ENCODE results near the gene SLC39A8. TPM values are rescaled to one million over a fixed set of nuclear protein-coding genes. Genes with fewer than 3 reads are reported as not detected.

The SLC39A8 gene
- total and polyA plus RNA-seq, 9 of the 15 experiments (the other 6 are each of a cell fraction or from before 2014, with no cell fraction given) = 8.2 to 30.3 (median 25.0) TPM

GRCh38 chr4:102259702-102260101 lies 85.6 kb downstream of the SLC39A8 start:
- no peak for FAIRE-seq
- ChIA-PET CTCF (ENCODE audit: low intra/inter-chr PET ratio) (no interaction called here), POLR2A (no interaction called here)
- Histone ChIP-seq H3K9me1 (ENCODE audit: control insufficient read depth, insufficient read depth, low read length) (no peaks in the 10 kb centered on the region), H3K9ac (ENCODE audit: insufficient read depth in 1 of 2, low read depth in 2 of 2, low read length in 2 of 2) (no peak overlapping the region), H4K20me1 (replicated peaks; ENCODE audit: control insufficient read depth, insufficient read depth, low read length) (no peaks in the 10 kb centered on the region), H3K27me3 (ENCODE audit: control insufficient read depth in 2 of 2, insufficient read depth in 2 of 2, low read length in 2 of 2) (no peaks in the 10 kb centered on the region), H3K4me3 (no peak overlapping the region), H3K27ac (ENCODE audit: extremely low read depth, low read depth, low read length) (no peak overlapping the region), H3K4me2 (ENCODE audit: insufficient read depth, low read length) (no peak overlapping the region), H3K4me1 (replicated peaks in 1 of 2; ENCODE audit: control insufficient read depth in 2 of 2, insufficient read depth in 2 of 2, low read length in 2 of 2) (no peaks in the 10 kb centered on the region; a peak in 1 of 5 replicates), H3K79me2 (ENCODE audit: control insufficient read depth, insufficient read depth, low read length) (no peaks in the 10 kb centered on the region), H3K36me3 (ENCODE audit: control insufficient read depth, insufficient read depth, low read length) (no peaks in the 10 kb centered on the region), H2AFZ (ENCODE audit: low read depth, low read length) (no peak overlapping the region), H3K9me3 (replicated peaks; ENCODE audit: control insufficient read depth, insufficient read depth, low read depth, low read length) (no peaks in the 10 kb centered on the region)
- no TSS peak for BruUV-seq (replicated peaks)
- no peak for ATAC-seq
- TF ChIP-seq PHF8 (IDR thresholded peaks at IDR 0.05; ENCODE audit: borderline replicate concordance, low read length) = no peak
- in situ Hi-C loops (cut with MboI) = no loop called here
- DNase-seq (ENCODE audit: extremely low read depth in 1 of 4, low spot score in 3 of 4) = no peak
- intact Hi-C loops (cut with micrococcal nuclease) = loop anchor here (10.0 kb wide), 2 partner anchors 365 to 835 kb away; partner anchors contain the start of gene BDH2
- 23% methylated on average over 1 of the region's 1 CpG for WGBS (ENCODE audit: insufficient coverage, low coverage, missing lambda C conversion rate)

GRCh38 chr4:102259081-102259480 lies 86.2 kb downstream of the SLC39A8 start:
- H3K4me3 ChIP-seq = no peak overlapping the region
- no TSS peak for BruUV-seq (replicated peaks)
- intact Hi-C loops (cut with micrococcal nuclease) = loop anchor here (10.0 kb wide), 2 partner anchors 366 to 836 kb away; partner anchors contain the start of gene BDH2

More at GRCh38 chr4:102259081-102259480, 86.2 kb downstream of the SLC39A8 start:
- H3K9me1 ChIP-seq (ENCODE audit: control insufficient read depth, insufficient read depth, low read length) = no peaks in the 10 kb centered on the region
- FAIRE-seq = no peak
- TF ChIP-seq KDM4B (IDR thresholded peaks at IDR 0.05; ENCODE audit: borderline replicate concordance in 2 of 2, low read depth in 1 of 2) (no peak), XRCC3 (IDR thresholded peaks at IDR 0.05) (no peak), CBX5 (IDR thresholded peaks at IDR 0.05; ENCODE audit: borderline replicate concordance, low read depth) (no peak), DPF2 (IDR thresholded peaks at IDR 0.05) (no peak), EP300 (IDR thresholded peaks at IDR 0.05; ENCODE audit: low read length) (no peak), HCFC1 (IDR thresholded peaks at IDR 0.05; ENCODE audit: low read depth, low read length) (no peak), CHD1 (IDR thresholded peaks at IDR 0.05; ENCODE audit: low read length) (no peak), E4F1 (CRISPR knock-in tag; IDR thresholded peaks at IDR 0.05; ENCODE audit: borderline replicate concordance) (no peak), CC2D1A (IDR thresholded peaks at IDR 0.05) (no peak), UBTF (IDR thresholded peaks at IDR 0.05; ENCODE audit: borderline replicate concordance in 1 of 2, low read depth in 2 of 2, low read length in 2 of 2) (no peak), MTF1 (CRISPR knock-in tag; IDR thresholded peaks at IDR 0.05; ENCODE audit: borderline replicate concordance) (no peak)
- ChIA-PET CTCF (ENCODE audit: low intra/inter-chr PET ratio) (no interaction called here), POLR2A (no interaction called here)
- no peak overlapping the region for H2AFZ ChIP-seq (ENCODE audit: low read depth, low read length)
- no peaks in the 10 kb centered on the region for H3K9me3 ChIP-seq (replicated peaks; ENCODE audit: control insufficient read depth, insufficient read depth, low read depth, low read length)
- no peaks in the 10 kb centered on the region for H4K20me1 ChIP-seq (replicated peaks; ENCODE audit: control insufficient read depth, insufficient read depth, low read length)
- no peaks in the 10 kb centered on the region for H3K27me3 ChIP-seq (ENCODE audit: control insufficient read depth in 2 of 2, insufficient read depth in 2 of 2, low read length in 2 of 2)
- DNase-seq (ENCODE audit: extremely low read depth in 1 of 4, low spot score in 3 of 4) = no peak
- no peak overlapping the region for H3K4me2 ChIP-seq (ENCODE audit: insufficient read depth, low read length)
- no peak for ATAC-seq
- H3K4me1 ChIP-seq (replicated peaks in 1 of 2; ENCODE audit: control insufficient read depth in 2 of 2, insufficient read depth in 2 of 2, low read length in 2 of 2) = no peaks in the 10 kb centered on the region; a peak in 1 of 5 replicates
- no peaks in the 10 kb centered on the region for H3K36me3 ChIP-seq (ENCODE audit: control insufficient read depth, insufficient read depth, low read length)
- 21% methylated on average over 3 of the region's 3 CpGs for WGBS (ENCODE audit: insufficient coverage, low coverage, missing lambda C conversion rate)
- no peaks in the 10 kb centered on the region for H3K79me2 ChIP-seq (ENCODE audit: control insufficient read depth, insufficient read depth, low read length)
- H3K27ac ChIP-seq (ENCODE audit: extremely low read depth, low read depth, low read length) = no peak overlapping the region
- in situ Hi-C loops (cut with MboI) = no loop called here
- H3K9ac ChIP-seq (ENCODE audit: insufficient read depth in 1 of 2, low read depth in 2 of 2, low read length in 2 of 2) = no peak overlapping the region
